Epithelial cell of proximal tubule (primary cell): ENCODE data around the gene TMEM213. TPM values are rescaled to one million over a fixed set of nuclear protein-coding genes. Genes with fewer than 3 reads are reported as not detected.

Experiments used
- DNase-seq: peaks from one replicate; pipeline ENCODE4 v3.0.0-alpha.2; 2011; ENCODE audit warnings: low read depth
- H3K4me3 ChIP-seq: 2 replicates; pipeline ENCODE4 v1.5.1; 2011; ENCODE audit warnings: low read depth, mild to moderate bottlenecking, low read length
- CTCF ChIP-seq: conservative IDR thresholded peaks from 2 replicates; pipeline ENCODE4 v1.5.1; 2012; ENCODE audit warnings: low read depth, mild to moderate bottlenecking, low read length
- total RNA-seq: library from RNA; depleted of rRNA; stranded (reverse); fragments of >200 nt; gene quantifications from 2 replicates; pipeline ENCODE4 v1.2.3, GENCODE V29; 2015

Gene TMEM213
- total RNA-seq, 1 donor from 2014 or later, result not detected

- no peak overlapping the region for H3K4me3 ChIP-seq
- no peak for DNase-seq
- no peak for TF ChIP-seq CTCF
Observed at GRCh38 chr7:138753150-138753518, 44.7 kb upstream of the TMEM213 start.

- DNase-seq, result no peak
- no peak for TF ChIP-seq CTCF
- no peak overlapping the region for H3K4me3 ChIP-seq
Observed at GRCh38 chr7:138753610-138754009, 44.2 kb upstream of the TMEM213 start.

- H3K4me3 ChIP-seq, result no peak overlapping the region
- DNase-seq, result peak; percentile 43
- TF ChIP-seq CTCF, result no peak
Observed at GRCh38 chr7:138755331-138755747, 42.5 kb upstream of the TMEM213 start.

GRCh38 chr7:138755842-138756590 lies 41.8 kb upstream of the TMEM213 start:
- H3K4me3 ChIP-seq, result no peak overlapping the region
- TF ChIP-seq CTCF, result no peak
- DNase-seq, result no peak

GRCh38 chr7:138756591-138757242 lies 41.1 kb upstream of the TMEM213 start:
- no peak for TF ChIP-seq CTCF
- no peak for DNase-seq
- H3K4me3 ChIP-seq, result no peak overlapping the region

GRCh38 chr7:138768241-138768640 lies 29.6 kb upstream of the TMEM213 start:
- DNase-seq, result no peak
- no peak for TF ChIP-seq CTCF
- no peak overlapping the region for H3K4me3 ChIP-seq

- H3K4me3 ChIP-seq, result no peak overlapping the region
- DNase-seq, result no peak
- TF ChIP-seq CTCF, result no peak
Observed at GRCh38 chr7:138770904-138771303, 26.9 kb upstream of the TMEM213 start.
